Gastrocnemius medialis (tissue), 4 donors: Measurements from ENCODE around the gene SHKBP1. TPM values are rescaled to one million over a fixed set of nuclear protein-coding genes. Genes with fewer than 3 reads are reported as not detected.

Source experiments
- ATAC-seq, 2 donors: fragments of 150-250 bp; one replicate each; pipeline ENCODE4 v1.9.1; 2016
- DNase-seq, 2 donors: peaks; one replicate each; pipeline ENCODE4 v3.0.0-alpha.2; 2019
- H3K27ac ChIP-seq, 4 donors: fragments of 200-600 bp; sonication (generic); 1 replicate in 1 of 4; 2 replicates in 3 of 4; pipeline ENCODE4 v1.5.1; 2016 to 2018; ENCODE audit warnings: mild to moderate bottlenecking in 2 of 4, moderate library complexity in 1 of 4
- H3K27me3 ChIP-seq, 3 donors: fragments of 200-600 bp; sonication (generic) in 2 of 3; 1 replicate in 1 of 3; 2 replicates in 2 of 3; pipeline versions ENCODE4 v1.5.1 to v1.6.0; 2016 to 2019; ENCODE audit warnings: mild to moderate bottlenecking in 1 of 3, moderate library complexity in 1 of 3
- H3K36me3 ChIP-seq, 2 donors: fragments of 200-600 bp; sonication (generic) in 1 of 2; one replicate each; pipeline ENCODE4 v1.5.1; 2017 to 2018
- H3K4me1 ChIP-seq, 2 donors: fragments of 200-600 bp; sonication (generic) in 1 of 2; one replicate each; pipeline ENCODE4 v1.5.1; 2016 to 2017; ENCODE audit warnings: mild to moderate bottlenecking in 2 of 2
- H3K4me3 ChIP-seq, 4 donors: fragments of 200-600 bp; sonication (generic) in 3 of 4; 1 replicate in 1 of 4; 2 replicates in 3 of 4; pipeline ENCODE4 v1.5.1; 2016 to 2019; ENCODE audit warnings: mild to moderate bottlenecking in 2 of 4
- H3K9me3 ChIP-seq, 3 donors: fragments of 200-600 bp; sonication (generic) in 2 of 3; 1 replicate in 1 of 3; 2 replicates in 2 of 3; pipeline ENCODE4 v1.5.1; 2016 to 2019
- CTCF ChIP-seq, 5 experiments: fragments of 450-650 bp in 3 of 5; fragments of 200-600 bp in 2 of 5; sonication (generic) in 2 of 5; IDR thresholded peaks in 4 of 5; conservative IDR thresholded peaks in 1 of 5; 1 replicate in 4 of 5; 2 replicates in 1 of 5; pipeline ENCODE4 v1.5.1; 2016 to 2019; ENCODE audit warnings: antibody characterized with exemption in 5 of 5, mild to moderate bottlenecking in 3 of 5, moderate library complexity in 3 of 5
- POLR2A ChIP-seq, 2 donors: fragments of 450-650 bp; IDR thresholded peaks; one replicate each; pipeline ENCODE4 v1.6.1; 2017; ENCODE audit warnings: antibody characterized with exemption in 2 of 2, mild to moderate bottlenecking in 2 of 2, moderate library complexity in 2 of 2
- in situ Hi-C, 4 donors: fragments of 200-750 bp; cut with MboI; loops; one replicate each; pipeline versions ENCODE4 v1.15.0 to v1.8.0; 2017; ENCODE audit warnings: low sequenced_read_pairs in 4 of 4
- intact Hi-C: fragments of 100-400 bp; cut with DNase I; formaldehyde crosslinking; loops from one replicate; pipeline ENCODE4 v1.15.1; 2023; ENCODE audit warnings: low total_unique reads
- total RNA-seq, 4 donors: library from RNA; depleted of rRNA; stranded (reverse); fragments of >200 nt; gene quantifications; one replicate each; pipeline versions ENCODE4 v1.1.0 to v1.2.3, GENCODE V29; 2016

The SHKBP1 gene
- total RNA-seq, 4 donors from 2014 or later = 11.1 to 24.5 (median 23.6) TPM

DNA sequence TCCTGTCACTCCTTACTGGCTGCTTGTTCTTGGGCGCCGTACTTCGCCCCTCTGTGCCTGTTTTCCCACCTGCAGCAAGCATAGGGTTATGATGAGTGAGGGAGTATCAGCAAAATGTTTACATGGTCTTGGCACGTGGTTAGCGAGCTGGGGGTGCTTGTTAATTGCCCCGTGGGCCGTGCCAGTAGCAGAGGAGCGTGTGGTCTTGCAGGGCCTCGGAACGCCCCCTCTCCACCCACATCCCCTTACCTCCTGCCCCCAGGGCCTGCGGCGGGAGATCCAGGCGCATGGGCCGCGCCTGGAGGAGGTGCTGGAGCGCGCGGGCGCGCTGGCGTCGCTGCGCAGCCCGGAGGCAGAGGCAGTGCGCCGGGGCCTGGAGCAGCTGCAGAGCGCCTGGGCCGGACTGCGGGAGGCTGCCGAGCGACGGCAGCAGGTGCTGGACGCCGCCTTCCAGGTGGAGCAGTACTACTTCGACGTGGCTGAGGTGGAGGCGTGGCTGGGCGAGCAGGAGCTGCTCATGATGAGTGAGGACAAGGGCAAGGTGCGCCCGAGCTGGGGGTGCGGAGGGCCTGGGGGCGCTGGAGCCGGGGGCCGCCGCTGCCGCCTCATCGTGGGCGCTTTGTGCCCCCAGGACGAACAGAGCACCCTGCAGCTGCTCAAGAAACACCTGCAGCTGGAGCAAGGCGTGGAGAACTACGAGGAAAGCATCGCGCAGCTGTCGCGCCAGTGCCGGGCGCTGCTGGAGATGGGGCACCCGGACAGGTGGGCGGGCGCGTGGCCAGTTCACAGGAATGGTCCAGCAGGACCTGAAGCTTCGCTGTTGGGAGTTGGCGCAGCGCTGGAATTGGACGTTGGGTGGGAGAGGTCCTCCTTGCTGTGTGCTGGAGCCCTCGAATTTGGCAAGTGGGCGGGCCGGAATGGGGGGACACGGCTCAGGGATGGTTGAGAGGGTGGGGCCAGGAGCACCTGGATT lies 22.5 kb upstream of the SHKBP1 start:
- in situ Hi-C loops = no loop called here
- intact Hi-C loops = no loop called here
- TF ChIP-seq CTCF (IDR thresholded peaks at IDR 0.05 in 4 of 5, conservative IDR thresholded peaks at IDR 0.05 in 1 of 5) (no peak), POLR2A (IDR thresholded peaks at IDR 0.05) (no peak)

GRCh38 chr19:40555978-40556689 lies 20.5 kb upstream of the SHKBP1 start:
- no peaks in the 10 kb centered on the region for H3K4me1 ChIP-seq
- intact Hi-C loops = no loop called here
- TF ChIP-seq POLR2A (IDR thresholded peaks at IDR 0.05) = no peak
- no peak for TF ChIP-seq CTCF (IDR thresholded peaks at IDR 0.05 in 4 of 5, conservative IDR thresholded peaks at IDR 0.05 in 1 of 5)
- H3K27ac ChIP-seq = no peak overlapping the region
- no peak overlapping the region for H3K4me3 ChIP-seq
- in situ Hi-C loops = no loop called here
- peaks cover 0 to 3% (median 0%) of the 10 kb centered on the region in 3 donors for H3K27me3 ChIP-seq
- no peaks in the 10 kb centered on the region for H3K36me3 ChIP-seq
- ATAC-seq (no peak), DNase-seq (no peak)
- no peaks in the 10 kb centered on the region for H3K9me3 ChIP-seq

More for the DNA sequence above, 22.5 kb upstream of the SHKBP1 start:
- H3K9me3 ChIP-seq = no peaks in the 10 kb centered on the region
- no peaks in the 10 kb centered on the region for H3K36me3 ChIP-seq
- DNase-seq (no peak), ATAC-seq (no peak)
- H3K4me3 ChIP-seq = no peak overlapping the region
- H3K4me1 ChIP-seq = no peaks in the 10 kb centered on the region
- no peak overlapping the region for H3K27ac ChIP-seq
- H3K27me3 ChIP-seq = peaks cover 0 to 6% (median 0%) of the 10 kb centered on the region in 3 donors

- in situ Hi-C loops (no loop called here), intact Hi-C loops (no loop called here)
Observed at GRCh38 chr19:40556953-40557530, 19.6 kb upstream of the SHKBP1 start.

DNA sequence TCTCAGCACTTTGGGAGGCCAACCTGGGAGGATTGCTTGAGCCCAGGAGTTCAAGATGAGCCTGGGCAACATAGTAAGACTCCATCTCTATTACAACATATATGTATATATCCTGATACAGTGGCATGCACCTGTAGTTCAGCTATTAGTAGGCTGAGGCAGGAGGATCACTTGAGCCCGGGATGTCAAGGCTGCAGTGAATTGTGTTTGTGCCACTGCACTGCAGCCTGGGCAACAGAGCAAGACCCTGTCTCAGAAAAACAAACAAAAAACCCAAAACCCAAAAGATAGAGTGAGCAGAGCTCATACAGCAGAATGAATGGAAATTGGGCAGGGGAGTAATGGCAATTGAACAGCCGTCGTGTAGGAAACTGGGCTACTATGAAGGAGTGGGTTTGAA lies 17.3 kb upstream of the SHKBP1 start:
- Histone ChIP-seq H3K27ac (no peak overlapping the region), H3K9me3 (no peaks in the 10 kb centered on the region), H3K27me3 (peaks cover 0 to 7% (median 4%) of the 10 kb centered on the region in 3 donors), H3K36me3 (no peaks in the 10 kb centered on the region), H3K4me3 (no peak overlapping the region), H3K4me1 (no peaks in the 10 kb centered on the region)
- DNase-seq (no peak), ATAC-seq (no peak)
- intact Hi-C loops = no loop called here
- in situ Hi-C loops = no loop called here
- no peak for TF ChIP-seq CTCF (IDR thresholded peaks at IDR 0.05 in 4 of 5, conservative IDR thresholded peaks at IDR 0.05 in 1 of 5)
- no peak for TF ChIP-seq POLR2A (IDR thresholded peaks at IDR 0.05)

More at GRCh38 chr19:40556953-40557530, 19.6 kb upstream of the SHKBP1 start:
- H3K9me3 ChIP-seq = no peaks in the 10 kb centered on the region
- TF ChIP-seq CTCF (IDR thresholded peaks at IDR 0.05 in 4 of 5, conservative IDR thresholded peaks at IDR 0.05 in 1 of 5) (no peak), POLR2A (IDR thresholded peaks at IDR 0.05) (no peak)
- H3K36me3 ChIP-seq = no peaks in the 10 kb centered on the region
- peaks cover 0 to 3% (median 0%) of the 10 kb centered on the region in 3 donors for H3K27me3 ChIP-seq
- H3K27ac ChIP-seq = no peak overlapping the region
- DNase-seq (no peak), ATAC-seq (no peak)
- no peaks in the 10 kb centered on the region for H3K4me1 ChIP-seq
- H3K4me3 ChIP-seq = no peak overlapping the region
